Measurements from ENCODE around the gene MYH13. TPM values are rescaled to one million over a fixed set of nuclear protein-coding genes. Genes with fewer than 3 reads are reported as not detected.

Gene MYH13
- total RNA-seq, 1 experiment from 2014 or later, result under 0.01 TPM

GRCh38 chr17:10344816-10345215 is 28.0 kb downstream of the MYH13 start:
- no peak for DNase-seq (ENCODE audit: low read depth)

- no peak for DNase-seq (ENCODE audit: low read depth)
Measured at GRCh38 chr17:10339051-10339450, 33.8 kb downstream of the MYH13 start.

GRCh38 chr17:10337976-10338375 is 34.8 kb downstream of the MYH13 start:
- DNase-seq (ENCODE audit: low read depth), result peak; percentile 70

- no peak for DNase-seq (ENCODE audit: low read depth)
Measured at GRCh38 chr17:10337136-10337535, 35.7 kb downstream of the MYH13 start.

- no peak for DNase-seq (ENCODE audit: low read depth)
Measured at GRCh38 chr17:10336393-10336792, 36.4 kb downstream of the MYH13 start.

- DNase-seq (ENCODE audit: low read depth), result no peak
Measured at GRCh38 chr17:10332515-10332914, 40.3 kb downstream of the MYH13 start.

- no peak for DNase-seq (ENCODE audit: low read depth)
Measured at GRCh38 chr17:10328971-10329923, 43.6 kb downstream of the MYH13 start.

- no peak for DNase-seq (ENCODE audit: low read depth)
Measured at GRCh38 chr17:10328206-10328605, 44.6 kb downstream of the MYH13 start.

GRCh38 chr17:10327640-10328039 is 45.2 kb downstream of the MYH13 start:
- peak; percentile 88 for DNase-seq (ENCODE audit: low read depth)

GRCh38 chr17:10325031-10325695 is 47.6 kb downstream of the MYH13 start:
- no peak for DNase-seq (ENCODE audit: low read depth)

- no peak for DNase-seq (ENCODE audit: low read depth)
Measured at GRCh38 chr17:10323812-10324610, 48.8 kb downstream of the MYH13 start.

- no peak for DNase-seq (ENCODE audit: low read depth)
Measured at GRCh38 chr17:10318535-10318934, 54.3 kb downstream of the MYH13 start.

- no peak for DNase-seq (ENCODE audit: low read depth)
Measured at GRCh38 chr17:10317543-10317834, 55.3 kb downstream of the MYH13 start.

- peak; percentile 67 for DNase-seq (ENCODE audit: low read depth)
Measured at GRCh38 chr17:10316801-10317542, 55.8 kb downstream of the MYH13 start.

- no peak for DNase-seq (ENCODE audit: low read depth)
Measured at GRCh38 chr17:10314329-10314728, 58.5 kb downstream of the MYH13 start.

- DNase-seq (ENCODE audit: low read depth), result peak; percentile 40
Measured at GRCh38 chr17:10313037-10313672, 59.7 kb downstream of the MYH13 start.

GRCh38 chr17:10311131-10311530 is 61.7 kb downstream of the MYH13 start:
- DNase-seq (ENCODE audit: low read depth), result no peak

- peak; percentile 52 for DNase-seq (ENCODE audit: low read depth)
Measured at GRCh38 chr17:10309003-10309974, 63.5 kb downstream of the MYH13 start.

GRCh38 chr17:10306585-10306984 is 66.2 kb downstream of the MYH13 start:
- peak; percentile 60 for DNase-seq (ENCODE audit: low read depth)

GRCh38 chr17:10305398-10305797 is 67.4 kb downstream of the MYH13 start:
- DNase-seq (ENCODE audit: low read depth), result no peak

All from Daoy (cell line).